ENCODE data around the gene DCC. TPM values are rescaled to one million over a fixed set of nuclear protein-coding genes. Genes with fewer than 3 reads are reported as not detected.

The DCC gene
- total RNA-seq, 1 donor from 2014 or later, result not detected

DNA sequence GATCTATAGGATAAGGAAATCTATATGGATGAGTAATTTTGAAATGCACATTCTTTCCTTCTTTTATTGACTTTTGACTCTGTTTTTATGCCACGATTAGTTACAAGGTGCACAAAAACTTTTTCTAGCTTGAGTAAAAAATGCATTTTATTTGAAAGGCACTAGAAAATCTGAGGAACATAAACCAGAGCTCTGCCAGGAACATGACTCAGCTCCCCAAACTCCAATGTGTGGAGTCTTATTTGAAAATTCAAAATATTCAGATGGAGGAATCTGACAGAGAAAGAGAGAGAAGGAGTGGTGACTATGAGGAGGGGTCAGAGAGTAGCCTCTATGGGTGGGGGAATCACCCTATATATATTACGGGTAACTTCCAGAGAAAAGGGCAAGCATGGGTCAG lies 231.0 kb downstream of the DCC start:
- DNase-seq (ENCODE audit: low spot score), result no peak
- intact Hi-C loops (cut with DNase I), result no loop called here

- DNase-seq (ENCODE audit: low spot score), result no peak
- intact Hi-C loops (cut with DNase I), result no loop called here
Observed at GRCh38 chr18:52572036-52573000, 232.3 kb downstream of the DCC start.

DNA sequence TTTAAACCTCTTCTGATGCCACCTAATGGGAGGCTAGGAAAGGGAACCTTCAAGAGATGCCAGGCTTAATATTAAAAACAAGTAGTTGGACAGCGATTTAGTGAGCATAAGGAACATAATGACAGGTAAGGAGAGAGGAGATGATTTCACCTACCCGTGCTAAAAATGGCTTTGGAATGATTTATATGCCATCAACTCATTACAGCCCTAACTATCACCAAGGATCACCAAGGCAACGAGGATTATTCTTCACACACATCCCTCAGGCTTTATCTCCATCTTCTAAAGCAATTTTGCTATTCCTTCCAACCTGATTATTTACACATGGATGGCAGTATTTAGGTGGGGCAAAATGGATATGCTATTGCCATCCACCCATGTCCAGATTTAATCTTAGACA lies 237.8 kb downstream of the DCC start:
- no peak for DNase-seq (ENCODE audit: low spot score)
- intact Hi-C loops (cut with DNase I), result no loop called here

GRCh38 chr18:52582061-52582460 lies 242.1 kb downstream of the DCC start:
- DNase-seq (ENCODE audit: low spot score), result no peak
- intact Hi-C loops (cut with DNase I), result no loop called here

- intact Hi-C loops (cut with DNase I), result no loop called here
Observed at GRCh38 chr18:52582516-52582915, 242.5 kb downstream of the DCC start.

DNA sequence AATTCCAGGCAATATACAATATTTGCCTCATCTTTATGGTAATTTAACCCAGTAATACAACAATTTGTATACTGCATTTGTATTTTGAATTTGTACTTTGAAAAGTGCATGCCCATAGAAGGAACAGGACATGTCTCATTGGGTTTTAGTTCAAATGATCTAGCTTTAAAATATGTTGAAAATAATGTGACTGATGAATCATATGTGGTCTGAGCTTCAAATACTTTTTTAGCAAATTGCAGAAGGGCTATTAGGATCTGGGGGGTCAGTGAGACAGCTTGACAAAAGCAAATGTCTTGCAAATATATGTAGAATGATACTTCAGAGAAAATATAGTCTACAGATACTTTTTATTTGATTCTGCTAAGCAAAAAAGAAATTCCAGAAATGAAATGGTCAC lies 248.9 kb downstream of the DCC start:
- intact Hi-C loops (cut with DNase I), result no loop called here
- DNase-seq (ENCODE audit: low spot score), result no peak

More at GRCh38 chr18:52582516-52582915, 242.5 kb downstream of the DCC start:
- DNase-seq (ENCODE audit: low spot score), result no peak

GRCh38 chr18:52596748-52597435 lies 256.9 kb downstream of the DCC start:
- no peak for DNase-seq (ENCODE audit: low spot score)
- intact Hi-C loops (cut with DNase I), result no loop called here

DNA sequence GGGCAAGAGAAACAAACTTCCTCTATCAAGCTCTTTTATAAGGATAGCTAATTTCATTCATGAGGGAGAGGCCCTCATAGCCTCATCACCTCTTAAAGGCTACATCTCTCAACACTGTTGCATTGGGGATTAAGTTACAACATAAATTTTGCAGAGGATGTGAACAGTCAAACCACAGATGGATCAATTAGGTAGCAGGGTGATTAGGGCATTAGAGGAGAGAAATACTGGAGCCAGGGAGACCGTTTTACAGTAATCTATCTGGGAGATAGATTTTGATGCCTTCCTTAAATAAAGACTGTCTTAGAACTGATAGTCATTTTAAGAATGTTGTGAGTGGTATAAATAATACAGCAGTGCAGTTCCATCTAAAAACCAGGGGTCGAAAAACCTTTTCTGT lies 258.9 kb downstream of the DCC start:
- DNase-seq (ENCODE audit: low spot score), result no peak
- intact Hi-C loops (cut with DNase I), result no loop called here

DNA sequence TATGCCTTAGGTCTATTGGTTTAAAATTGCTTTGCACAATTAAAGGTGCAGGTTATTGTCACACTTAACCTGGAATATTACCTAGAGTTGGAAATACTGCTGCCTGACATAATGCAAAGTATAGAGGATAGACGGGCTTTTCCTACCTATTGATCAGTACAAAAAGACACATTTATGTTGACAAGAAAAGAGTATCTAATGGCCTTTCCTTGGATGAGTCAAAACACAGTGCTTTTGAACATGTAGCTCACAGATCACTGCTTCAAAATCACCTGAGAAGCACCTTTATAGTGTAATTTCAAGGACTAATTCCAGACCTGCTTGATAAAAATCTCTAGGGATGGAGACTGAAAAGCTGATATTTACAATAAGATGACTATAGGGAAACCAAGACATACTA lies 262.8 kb downstream of the DCC start:
- intact Hi-C loops (cut with DNase I), result no loop called here
- no peak for DNase-seq (ENCODE audit: low spot score)

- intact Hi-C loops (cut with DNase I), result no loop called here
- DNase-seq (ENCODE audit: low spot score), result no peak
Observed at GRCh38 chr18:52605345-52605744, 265.3 kb downstream of the DCC start.

DNA sequence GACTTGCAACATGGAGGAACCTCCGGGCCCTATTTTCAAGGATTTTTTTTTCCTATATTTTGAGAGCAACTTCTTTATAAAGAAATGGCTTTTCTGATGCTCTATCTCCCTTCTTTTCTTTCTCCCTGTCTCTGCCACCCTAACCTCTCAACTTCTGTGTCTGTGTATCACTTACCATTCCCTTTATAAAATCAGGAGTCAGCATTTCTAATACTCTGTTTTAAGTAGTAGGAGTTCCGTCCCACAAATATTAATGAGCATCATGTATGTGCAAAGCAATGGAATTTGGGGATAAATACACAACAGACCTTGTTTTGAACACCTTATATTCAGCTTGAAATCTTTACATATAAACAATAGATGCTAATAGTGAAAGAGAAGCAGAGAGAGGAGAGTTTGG lies 268.0 kb downstream of the DCC start:
- no peak for DNase-seq (ENCODE audit: low spot score)
- intact Hi-C loops (cut with DNase I), result no loop called here

DNA sequence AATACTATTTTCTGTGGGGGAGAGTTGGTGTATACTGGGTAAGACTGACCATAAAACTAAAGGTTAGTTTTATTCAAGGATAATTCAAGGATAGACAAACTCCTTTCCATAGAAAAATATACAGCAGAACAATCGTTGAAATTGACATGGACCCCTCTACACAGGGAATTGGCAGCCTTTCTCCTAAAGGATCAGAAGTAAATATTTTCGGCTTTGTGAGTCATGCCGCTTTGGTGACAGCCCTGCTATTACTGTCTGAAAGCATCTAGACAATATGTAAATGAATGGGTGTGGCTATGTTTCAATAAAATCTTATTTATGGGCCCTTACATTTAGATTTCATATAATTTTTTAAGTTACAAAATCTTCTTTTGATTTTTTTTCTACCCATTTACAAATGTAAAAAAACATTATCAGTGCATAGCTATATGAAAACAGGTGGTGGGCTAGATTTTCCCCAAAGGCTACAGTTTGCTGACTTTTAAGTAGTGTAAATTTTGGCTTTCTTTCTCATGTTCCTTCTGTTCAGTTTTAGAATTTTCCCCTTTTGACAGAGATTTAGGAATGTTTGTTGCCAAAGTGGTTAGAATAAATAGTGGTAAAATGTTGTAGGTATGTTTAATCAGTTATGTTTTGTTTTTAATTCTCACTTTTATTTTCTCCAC lies 270.6 kb downstream of the DCC start:
- intact Hi-C loops (cut with DNase I), result no loop called here
- no peak for DNase-seq (ENCODE audit: low spot score)

DNA sequence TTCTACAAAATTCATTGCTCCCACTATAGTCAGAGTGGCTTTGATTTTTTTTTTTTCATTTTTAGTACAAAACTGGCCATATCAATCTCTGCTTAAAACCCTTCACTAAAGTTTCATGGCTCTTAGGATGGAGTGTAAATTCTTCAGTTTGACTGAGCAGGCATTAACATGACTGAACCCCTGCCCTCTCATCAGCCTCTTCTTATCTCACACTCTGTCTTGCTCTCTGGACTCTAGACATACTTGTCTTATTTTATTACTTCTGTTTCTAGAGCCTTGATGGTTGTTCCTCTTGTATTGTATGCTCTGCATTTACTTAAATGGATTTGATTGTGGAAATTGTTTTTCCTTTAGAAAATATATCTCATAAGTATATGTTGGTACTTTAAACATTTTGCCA lies 272.4 kb downstream of the DCC start:
- no peak for DNase-seq (ENCODE audit: low spot score)
- intact Hi-C loops (cut with DNase I), result no loop called here

GRCh38 chr18:52615321-52615720 lies 275.3 kb downstream of the DCC start:
- no peak for DNase-seq (ENCODE audit: low spot score)
- intact Hi-C loops (cut with DNase I), result no loop called here

DNA sequence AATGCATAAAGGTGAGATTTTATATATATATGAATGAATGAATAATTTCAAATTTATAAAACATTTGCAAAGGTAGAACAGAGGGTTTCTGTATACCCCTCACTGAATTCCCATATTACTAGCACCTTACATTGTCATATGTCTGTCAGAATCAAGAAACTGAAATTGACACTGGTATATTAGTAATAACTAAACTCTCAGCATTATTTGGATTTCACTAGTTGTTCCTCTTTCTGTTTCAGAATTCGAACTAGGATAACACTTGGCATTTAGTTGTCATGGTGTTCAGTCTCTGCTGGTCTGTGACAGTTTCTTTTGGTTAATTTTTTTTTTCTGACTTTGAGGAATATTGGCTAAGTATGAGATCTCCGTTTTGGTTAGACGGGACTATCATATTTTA lies 275.9 kb downstream of the DCC start:
- no peak for DNase-seq (ENCODE audit: low spot score)
- intact Hi-C loops (cut with DNase I), result no loop called here

DNA sequence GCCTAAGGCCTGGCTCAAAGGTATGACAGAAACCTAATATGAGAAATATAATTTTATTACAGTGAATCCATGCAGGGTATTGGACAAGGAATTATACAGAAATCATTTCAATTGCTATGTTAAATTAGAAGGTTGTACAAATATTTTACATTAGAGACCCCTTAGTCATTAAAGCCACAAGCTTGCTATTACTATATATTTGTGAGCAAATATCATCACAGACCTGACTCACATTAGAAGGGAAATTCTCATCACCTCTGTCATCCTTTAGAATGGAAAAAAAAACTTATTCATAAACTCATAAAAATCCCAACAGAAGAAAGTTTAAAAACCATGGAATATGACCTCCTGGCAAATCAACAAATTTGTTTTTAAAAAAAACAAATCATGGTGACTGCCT lies 277.9 kb downstream of the DCC start:
- intact Hi-C loops (cut with DNase I), result no loop called here
- no peak for DNase-seq (ENCODE audit: low spot score)

GRCh38 chr18:52620926-52621439 lies 281.0 kb downstream of the DCC start:
- intact Hi-C loops (cut with DNase I), result no loop called here
- no peak for DNase-seq (ENCODE audit: low spot score)

GRCh38 chr18:52624702-52625101 lies 284.7 kb downstream of the DCC start:
- DNase-seq (ENCODE audit: low spot score), result no peak
- intact Hi-C loops (cut with DNase I), result no loop called here

DNA sequence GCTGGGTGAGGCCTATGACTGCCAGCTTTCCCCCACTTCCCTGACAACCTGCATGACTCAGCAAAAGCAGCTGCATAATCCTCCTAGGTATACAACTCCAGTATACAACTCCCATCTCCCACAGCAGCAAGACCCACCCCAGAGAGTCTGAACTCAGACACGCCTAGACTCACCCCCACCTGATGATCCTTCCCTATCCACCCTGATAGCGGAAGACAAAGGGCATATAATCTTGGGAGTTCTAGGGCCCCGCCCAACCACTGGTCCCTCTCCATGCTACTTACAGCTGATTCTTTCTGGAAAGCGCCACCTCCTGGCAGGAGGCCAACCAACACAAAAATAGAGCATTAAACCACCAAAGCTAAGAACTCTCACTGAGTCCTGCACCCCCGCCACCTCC lies 296.5 kb downstream of the DCC start:
- intact Hi-C loops (cut with DNase I), result no loop called here
- no peak for DNase-seq (ENCODE audit: low spot score)

DNA sequence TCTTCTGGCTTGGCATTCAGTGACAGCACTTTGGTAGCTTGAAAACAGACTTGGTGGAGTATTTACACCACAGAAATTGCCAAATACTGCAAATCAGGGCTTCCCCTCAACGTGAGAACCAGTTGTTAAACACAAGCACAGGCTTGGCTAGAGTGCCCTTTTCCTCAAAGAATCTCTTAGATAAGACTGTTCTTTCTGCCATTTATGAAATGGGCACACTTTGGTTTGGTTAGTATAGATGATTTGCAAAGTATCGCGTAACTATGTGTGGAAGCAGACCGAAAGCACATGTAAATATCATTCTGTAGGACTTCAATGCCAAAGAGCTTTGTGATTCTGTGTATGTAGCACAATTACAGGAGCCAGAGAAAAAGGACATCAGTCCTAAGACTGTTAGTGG lies 308.2 kb downstream of the DCC start:
- no peak for DNase-seq (ENCODE audit: low spot score)

More for the DNA sequence above, 308.2 kb downstream of the DCC start:
- intact Hi-C loops (cut with DNase I), result no loop called here

All from cardiac septum (tissue), 1 donor.